ENCODE data around the gene TANGO2. TPM values are rescaled to one million over a fixed set of nuclear protein-coding genes. Genes with fewer than 3 reads are reported as not detected.
A peak's percentile ranks its signal among the peaks of the same experiment; 100 is the strongest.

The TANGO2 gene
- total and polyA plus RNA-seq, 2 experiments from 2014 or later, result 27.3 to 45.0 TPM

DNA sequence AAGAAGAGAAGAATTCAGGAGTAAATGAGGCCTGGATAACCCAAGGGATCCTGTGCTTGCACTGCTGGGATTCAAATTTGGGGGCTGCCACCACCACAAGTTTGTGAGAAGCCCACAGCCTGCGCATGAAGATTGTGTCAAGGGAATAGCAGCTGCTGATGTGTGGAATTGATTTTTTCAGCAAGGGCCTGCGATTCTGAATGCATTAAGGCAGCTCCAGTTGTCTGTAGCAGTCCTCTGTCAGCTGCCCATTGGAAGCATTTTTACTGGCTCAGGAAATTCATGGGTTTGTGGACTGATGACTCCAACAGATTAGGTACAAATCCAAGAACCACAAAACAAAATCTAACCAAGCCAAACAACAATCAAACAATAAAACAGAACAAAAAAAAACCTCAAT, 18.3 kb upstream of the TANGO2 start:
- no peak overlapping the region for H3K4me2 ChIP-seq (ENCODE audit: unreplicated experiment)
- no peaks in the 10 kb centered on the region for H4K20me1 ChIP-seq (ENCODE audit: insufficient read depth)
- H3K27ac ChIP-seq, result no peak overlapping the region
- 53 to 64% methylated on average over 2 of the region's 2 CpGs for WGBS, 2 experiments (ENCODE audit: low coverage in 1 of 2, low lambda C conversion rate in 2 of 2, missing lambda C conversion rate in 2 of 2)
- in situ Hi-C loops (cut with MboI), result no loop called here
- no peak for TF ChIP-seq EZH2 (IDR thresholded peaks at IDR 0.05; ENCODE audit: insufficient read depth, poor library complexity, severe bottlenecking)
- no peak for TF ChIP-seq EZH2phosphoT487 (IDR thresholded peaks at IDR 0.05; ENCODE audit: insufficient read depth, low read depth)
- no peaks in the 10 kb centered on the region for H3K79me2 ChIP-seq (ENCODE audit: insufficient read depth)
- H2AFZ ChIP-seq, result no peak overlapping the region
- H3K36me3 ChIP-seq (ENCODE audit: low read depth), result no peaks in the 10 kb centered on the region
- no peak overlapping the region for H3K4me3 ChIP-seq
- no peaks in the 10 kb centered on the region for H3F3A ChIP-seq (ENCODE audit: insufficient read depth)
- H3K9me3 ChIP-seq (ENCODE audit: low read depth), result no peaks in the 10 kb centered on the region
- H3K27me3 ChIP-seq (replicated peaks; ENCODE audit: insufficient read depth), result no peaks in the 10 kb centered on the region
- no peak for DNase-seq
- H3K9me2 ChIP-seq (ENCODE audit: insufficient read depth), result no peaks in the 10 kb centered on the region
- H3K9ac ChIP-seq, result no peak overlapping the region
- H3K4me1 ChIP-seq (ENCODE audit: insufficient read depth), result no peaks in the 10 kb centered on the region

DNA sequence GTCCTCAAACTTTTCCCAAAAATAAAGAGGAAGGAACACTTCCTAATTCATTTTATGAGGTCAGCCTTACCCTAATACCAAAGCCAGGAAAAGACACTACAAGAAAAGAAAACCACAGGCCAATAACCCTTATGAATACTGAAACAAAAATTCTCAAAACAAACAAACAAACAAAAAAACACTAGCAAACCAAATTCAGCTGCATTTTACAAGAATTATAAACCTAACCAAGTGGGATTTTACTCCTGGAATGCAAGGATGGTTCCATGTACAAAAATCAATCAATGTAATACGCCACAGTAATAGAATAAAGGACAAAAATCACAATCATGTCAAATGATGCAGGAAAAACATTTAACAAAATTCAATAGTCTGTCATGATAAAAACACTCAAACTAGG, 17.6 kb upstream of the TANGO2 start:
- H3K27ac ChIP-seq, result no peak overlapping the region
- no peaks in the 10 kb centered on the region for H3F3A ChIP-seq (ENCODE audit: insufficient read depth)
- no peak overlapping the region for H3K9ac ChIP-seq
- no peak overlapping the region for H3K4me2 ChIP-seq (ENCODE audit: unreplicated experiment)
- no peak overlapping the region for H2AFZ ChIP-seq
- no peaks in the 10 kb centered on the region for H3K4me1 ChIP-seq (ENCODE audit: insufficient read depth)
- H3K9me2 ChIP-seq (ENCODE audit: insufficient read depth), result no peaks in the 10 kb centered on the region
- no peaks in the 10 kb centered on the region for H3K9me3 ChIP-seq (ENCODE audit: low read depth)
- no peak overlapping the region for H3K4me3 ChIP-seq
- no peaks in the 10 kb centered on the region for H4K20me1 ChIP-seq (ENCODE audit: insufficient read depth)
- no peak for DNase-seq
- no peaks in the 10 kb centered on the region for H3K79me2 ChIP-seq (ENCODE audit: insufficient read depth)
- in situ Hi-C loops (cut with MboI), result no loop called here
- H3K27me3 ChIP-seq (replicated peaks; ENCODE audit: insufficient read depth), result no peaks in the 10 kb centered on the region
- 73 to 76% methylated on average over 1 of the region's 1 CpG for WGBS, 2 experiments (ENCODE audit: low coverage in 1 of 2, low lambda C conversion rate in 2 of 2, missing lambda C conversion rate in 2 of 2)
- no peaks in the 10 kb centered on the region for H3K36me3 ChIP-seq (ENCODE audit: low read depth)
- TF ChIP-seq EZH2 (IDR thresholded peaks at IDR 0.05; ENCODE audit: insufficient read depth, poor library complexity, severe bottlenecking), result no peak
- no peak for TF ChIP-seq EZH2phosphoT487 (IDR thresholded peaks at IDR 0.05; ENCODE audit: insufficient read depth, low read depth)

DNA sequence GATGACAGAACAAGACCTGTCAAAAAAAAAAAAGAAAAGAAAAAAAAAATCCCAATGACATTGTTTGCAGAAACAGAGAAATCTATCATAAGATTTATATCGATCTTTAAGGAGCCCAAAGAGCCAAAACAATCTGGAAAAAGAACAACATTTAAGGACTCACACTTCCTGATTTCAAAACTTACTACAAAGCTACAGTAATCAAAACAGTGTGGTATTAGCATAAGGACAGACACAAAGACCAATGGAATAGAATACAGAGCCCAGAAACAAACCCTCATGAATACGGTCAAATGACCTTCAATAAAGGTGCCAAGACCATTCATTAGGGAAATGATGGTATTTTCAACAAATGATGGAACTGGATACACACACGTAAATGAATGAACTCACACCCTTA, 16.4 kb upstream of the TANGO2 start:
- WGBS, 2 experiments (ENCODE audit: low coverage in 1 of 2, low lambda C conversion rate in 2 of 2, missing lambda C conversion rate in 2 of 2), result 52 to 53% methylated on average over 3 of the region's 3 CpGs
- no peaks in the 10 kb centered on the region for H3F3A ChIP-seq (ENCODE audit: insufficient read depth)
- in situ Hi-C loops (cut with MboI), result no loop called here
- no peak for DNase-seq
- no peaks in the 10 kb centered on the region for H3K27me3 ChIP-seq (replicated peaks; ENCODE audit: insufficient read depth)
- TF ChIP-seq EZH2phosphoT487 (IDR thresholded peaks at IDR 0.05; ENCODE audit: insufficient read depth, low read depth) (no peak), EZH2 (IDR thresholded peaks at IDR 0.05; ENCODE audit: insufficient read depth, poor library complexity, severe bottlenecking) (no peak)
- no peaks in the 10 kb centered on the region for H3K79me2 ChIP-seq (ENCODE audit: insufficient read depth)
- no peak overlapping the region for H3K4me2 ChIP-seq (ENCODE audit: unreplicated experiment)
- H3K9me3 ChIP-seq (ENCODE audit: low read depth), result no peaks in the 10 kb centered on the region
- H3K4me3 ChIP-seq, result no peak overlapping the region
- H3K9me2 ChIP-seq (ENCODE audit: insufficient read depth), result no peaks in the 10 kb centered on the region
- H2AFZ ChIP-seq, result no peak overlapping the region
- H3K36me3 ChIP-seq (ENCODE audit: low read depth), result no peaks in the 10 kb centered on the region
- H3K9ac ChIP-seq, result no peak overlapping the region
- no peaks in the 10 kb centered on the region for H3K4me1 ChIP-seq (ENCODE audit: insufficient read depth)
- no peak overlapping the region for H3K27ac ChIP-seq
- no peaks in the 10 kb centered on the region for H4K20me1 ChIP-seq (ENCODE audit: insufficient read depth)

DNA sequence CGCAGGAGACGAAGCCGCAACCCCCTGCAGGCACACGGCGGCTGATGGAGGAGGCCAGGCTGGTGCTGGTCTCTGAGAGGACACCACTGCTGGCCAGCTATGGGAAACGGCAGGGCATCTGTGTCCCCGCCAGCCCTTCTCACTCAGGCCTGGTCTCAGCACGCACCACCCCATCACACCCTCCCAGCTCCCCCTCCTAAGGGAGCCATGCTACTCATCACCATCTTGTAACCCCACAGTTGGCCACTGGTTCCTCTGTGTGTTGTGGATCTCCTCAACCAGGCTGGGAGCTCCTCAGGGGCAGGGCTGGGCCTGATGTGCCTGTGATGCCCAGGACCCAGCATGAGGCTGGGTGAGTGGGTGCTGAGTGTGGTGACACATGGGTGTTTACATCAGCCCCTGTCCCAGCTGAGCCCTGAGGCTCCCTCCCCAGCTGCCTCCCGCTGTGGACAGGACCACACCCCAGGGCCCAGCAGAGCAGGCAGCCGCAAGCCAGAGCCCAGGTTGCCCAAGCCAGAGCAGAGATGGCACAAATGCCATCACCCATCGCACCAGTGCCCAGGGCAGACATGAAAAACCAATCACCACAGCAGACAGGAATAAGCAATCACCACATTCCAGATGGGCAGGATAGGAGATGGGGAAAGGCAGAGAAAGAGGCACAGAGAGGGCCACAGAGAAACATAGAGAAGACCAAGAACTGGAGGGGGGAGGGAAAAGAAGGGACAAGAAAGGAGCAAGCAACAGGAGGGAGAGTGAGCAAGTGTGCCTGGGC, 12.5 kb upstream of the TANGO2 start:
- no peaks in the 10 kb centered on the region for H3K9me3 ChIP-seq (ENCODE audit: low read depth)
- no peak for TF ChIP-seq EZH2phosphoT487 (IDR thresholded peaks at IDR 0.05; ENCODE audit: insufficient read depth, low read depth)
- no peak for TF ChIP-seq EZH2 (IDR thresholded peaks at IDR 0.05; ENCODE audit: insufficient read depth, poor library complexity, severe bottlenecking)
- no peaks in the 10 kb centered on the region for H3K4me1 ChIP-seq (ENCODE audit: insufficient read depth)
- no peaks in the 10 kb centered on the region for H3K9me2 ChIP-seq (ENCODE audit: insufficient read depth)
- peak; percentile 18 for DNase-seq
- WGBS, 2 experiments (ENCODE audit: low coverage in 1 of 2, low lambda C conversion rate in 2 of 2, missing lambda C conversion rate in 2 of 2), result 76 to 80% methylated on average over 11 of the region's 11 CpGs
- no peak overlapping the region for H3K4me2 ChIP-seq (ENCODE audit: unreplicated experiment)
- no peak overlapping the region for H3K4me3 ChIP-seq
- H4K20me1 ChIP-seq (ENCODE audit: insufficient read depth), result no peaks in the 10 kb centered on the region
- no peak overlapping the region for H3K9ac ChIP-seq
- H3K27ac ChIP-seq, result no peak overlapping the region
- H3K36me3 ChIP-seq (ENCODE audit: low read depth), result no peaks in the 10 kb centered on the region
- no peaks in the 10 kb centered on the region for H3K79me2 ChIP-seq (ENCODE audit: insufficient read depth)
- no peaks in the 10 kb centered on the region for H3F3A ChIP-seq (ENCODE audit: insufficient read depth)
- no peaks in the 10 kb centered on the region for H3K27me3 ChIP-seq (replicated peaks; ENCODE audit: insufficient read depth)
- no peak overlapping the region for H2AFZ ChIP-seq
- in situ Hi-C loops (cut with MboI), result no loop called here

Data from GM23248 (cell line).